Testis (tissue), 2 donors: ENCODE results near the gene NUP58.

Experiments used
- POLR2A ChIP-seq: fragments of 450-650 bp; IDR thresholded peaks from one replicate; pipeline ENCODE4 v1.6.1; 2017; ENCODE audit warnings: antibody characterized with exemption, mild to moderate bottlenecking, moderate library complexity
- TF ChIP-seq, protein P1 (sequence below), 3 experiments: fragments of 450-650 bp in 2 of 3; fragments of 200-600 bp in 1 of 3; sonication (generic) in 1 of 3; IDR thresholded peaks; one replicate each; pipeline ENCODE4 v1.5.1; 2016 to 2019; ENCODE audit warnings: antibody characterized with exemption in 3 of 3, mild to moderate bottlenecking in 2 of 3, moderate library complexity in 1 of 3

DNA sequence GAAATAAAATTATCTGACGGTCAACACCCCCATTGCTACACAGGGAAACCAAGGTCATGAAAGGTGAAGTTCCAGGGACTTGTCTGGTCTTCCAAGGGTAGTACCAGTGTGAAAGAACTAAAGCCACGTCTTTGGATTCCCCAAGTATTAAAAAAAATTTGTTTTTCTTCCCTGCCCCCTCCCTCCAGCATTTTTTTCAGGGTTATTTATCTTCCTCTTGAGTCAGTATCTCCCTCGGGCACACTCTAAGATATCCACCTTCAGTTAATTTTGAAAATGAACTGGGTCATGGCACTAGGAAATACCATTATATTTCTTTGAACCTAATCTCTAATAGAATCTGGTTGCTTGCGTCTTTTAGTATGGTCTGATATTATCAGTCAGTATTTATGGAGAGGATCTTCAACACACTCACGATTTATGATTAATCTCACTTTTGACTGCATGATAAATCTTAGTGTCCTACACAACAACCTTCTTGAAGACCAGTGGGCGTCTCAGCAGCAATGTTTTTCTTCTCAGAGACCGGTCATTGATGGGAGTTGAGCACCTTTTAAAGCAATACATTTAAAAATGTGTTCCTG, 79.4 kb downstream of the NUP58 start:
- TF ChIP-seq, protein P1, sequence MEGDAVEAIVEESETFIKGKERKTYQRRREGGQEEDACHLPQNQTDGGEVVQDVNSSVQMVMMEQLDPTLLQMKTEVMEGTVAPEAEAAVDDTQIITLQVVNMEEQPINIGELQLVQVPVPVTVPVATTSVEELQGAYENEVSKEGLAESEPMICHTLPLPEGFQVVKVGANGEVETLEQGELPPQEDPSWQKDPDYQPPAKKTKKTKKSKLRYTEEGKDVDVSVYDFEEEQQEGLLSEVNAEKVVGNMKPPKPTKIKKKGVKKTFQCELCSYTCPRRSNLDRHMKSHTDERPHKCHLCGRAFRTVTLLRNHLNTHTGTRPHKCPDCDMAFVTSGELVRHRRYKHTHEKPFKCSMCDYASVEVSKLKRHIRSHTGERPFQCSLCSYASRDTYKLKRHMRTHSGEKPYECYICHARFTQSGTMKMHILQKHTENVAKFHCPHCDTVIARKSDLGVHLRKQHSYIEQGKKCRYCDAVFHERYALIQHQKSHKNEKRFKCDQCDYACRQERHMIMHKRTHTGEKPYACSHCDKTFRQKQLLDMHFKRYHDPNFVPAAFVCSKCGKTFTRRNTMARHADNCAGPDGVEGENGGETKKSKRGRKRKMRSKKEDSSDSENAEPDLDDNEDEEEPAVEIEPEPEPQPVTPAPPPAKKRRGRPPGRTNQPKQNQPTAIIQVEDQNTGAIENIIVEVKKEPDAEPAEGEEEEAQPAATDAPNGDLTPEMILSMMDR (IDR thresholded peaks at IDR 0.05) = no peak
- TF ChIP-seq POLR2A = no peak
